ENCODE measurements around the gene RAE1. TPM values are rescaled to one million over a fixed set of nuclear protein-coding genes. Genes with fewer than 3 reads are reported as not detected.

Gene RAE1
- polyA plus RNA-seq, 3 donors = 57.4 to 61.1 (median 58.8) TPM

- DNase-seq = no peak
Observed at GRCh38 chr20:57361517-57361916, 10.5 kb downstream of the RAE1 start.

DNA sequence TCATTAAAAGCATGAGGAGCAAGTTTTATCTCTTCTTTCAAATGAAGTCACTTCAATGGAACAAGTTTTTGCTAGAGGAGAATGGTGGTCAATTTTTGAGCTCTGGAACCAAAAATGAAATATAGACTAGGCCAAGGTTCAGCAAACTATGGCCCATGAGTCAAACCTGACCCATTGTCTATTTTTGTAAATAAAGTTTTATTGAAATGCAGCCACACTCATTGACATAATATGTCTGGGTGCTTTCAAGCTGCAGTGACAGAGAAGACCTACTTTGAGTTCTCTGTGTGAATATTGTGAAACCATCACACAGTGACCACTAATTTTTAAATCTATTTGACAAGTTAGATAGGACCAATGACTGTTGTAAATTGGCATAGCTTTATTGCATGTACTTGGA is 13.4 kb downstream of the RAE1 start:
- no peak for DNase-seq

DNA sequence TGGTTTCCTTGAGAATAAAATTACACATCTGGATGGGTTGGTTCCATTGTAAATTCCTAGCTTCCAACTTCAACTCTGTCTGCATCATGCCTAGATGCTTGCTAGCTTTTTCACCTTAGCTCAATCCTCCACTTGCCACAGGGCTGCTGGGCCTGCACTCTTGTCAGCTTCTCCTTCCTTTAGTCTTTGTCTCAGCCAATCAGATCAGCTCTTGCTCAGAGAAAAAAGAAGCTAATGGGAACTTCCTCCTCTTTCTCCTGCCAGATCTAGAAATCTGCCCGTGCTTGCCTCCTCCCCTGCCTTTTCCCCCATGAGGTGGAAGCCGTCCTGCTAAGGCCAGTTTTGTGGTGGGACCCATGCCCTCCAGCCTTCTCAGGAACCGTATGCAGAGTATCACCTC is 18.5 kb downstream of the RAE1 start:
- no peak for DNase-seq

DNA sequence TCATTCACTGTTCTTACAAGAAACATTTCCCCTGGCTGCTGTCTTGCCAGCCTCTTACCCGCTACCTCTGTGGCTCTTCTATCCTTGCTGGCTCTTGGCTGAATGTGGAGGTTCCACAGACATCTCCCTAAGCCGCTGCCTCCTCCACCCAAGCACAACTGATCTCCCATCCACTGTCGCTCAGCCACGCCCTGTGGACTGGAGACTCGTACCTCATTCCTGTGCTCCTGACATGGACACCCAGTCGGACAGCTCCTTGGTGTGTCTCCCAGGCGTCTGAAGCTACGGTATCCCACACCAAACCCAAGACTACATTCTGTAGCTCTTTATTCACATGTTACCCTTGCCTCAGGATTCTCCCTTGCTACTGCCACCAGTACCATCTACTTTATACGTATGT is 19.3 kb downstream of the RAE1 start:
- DNase-seq = no peak

DNA sequence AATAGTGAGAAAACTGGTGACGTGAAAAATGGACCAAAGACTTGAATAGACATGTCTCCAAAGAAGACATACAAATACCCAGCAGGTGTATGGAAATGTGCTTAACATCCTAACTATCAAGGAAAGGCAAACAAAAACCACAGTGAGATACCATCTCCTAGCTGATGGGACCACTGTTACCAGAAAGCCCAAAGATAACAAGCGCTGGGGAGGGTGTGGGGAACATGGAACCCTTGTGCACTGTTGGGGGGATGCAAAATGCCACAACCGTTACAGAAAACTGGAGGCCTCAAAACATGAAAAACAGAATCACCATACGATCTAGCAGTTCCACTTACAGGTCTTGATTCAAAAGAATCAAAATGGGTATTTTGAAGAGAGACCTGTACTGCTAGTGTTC is 20.3 kb downstream of the RAE1 start:
- no peak for DNase-seq

DNA sequence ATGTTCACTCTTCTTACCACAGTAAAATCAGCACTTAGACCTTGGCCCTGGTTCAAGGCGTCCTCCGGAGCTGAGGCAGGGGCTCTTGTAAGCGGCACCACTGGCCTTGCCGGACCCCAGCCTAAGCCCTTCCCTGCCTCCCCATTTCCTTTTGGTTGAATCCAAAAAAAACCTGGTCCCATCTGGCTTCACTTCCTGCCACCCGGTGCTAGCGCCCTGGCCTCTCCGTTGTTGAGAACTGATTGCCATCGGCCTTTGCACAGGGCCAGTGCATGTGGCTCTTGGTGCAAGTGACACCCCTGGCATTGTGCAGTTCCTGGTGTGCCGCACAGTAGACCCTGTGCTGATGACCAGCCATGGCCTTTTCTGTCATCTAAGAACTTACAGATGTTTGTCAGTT is 21.1 kb downstream of the RAE1 start:
- DNase-seq = no peak

DNA sequence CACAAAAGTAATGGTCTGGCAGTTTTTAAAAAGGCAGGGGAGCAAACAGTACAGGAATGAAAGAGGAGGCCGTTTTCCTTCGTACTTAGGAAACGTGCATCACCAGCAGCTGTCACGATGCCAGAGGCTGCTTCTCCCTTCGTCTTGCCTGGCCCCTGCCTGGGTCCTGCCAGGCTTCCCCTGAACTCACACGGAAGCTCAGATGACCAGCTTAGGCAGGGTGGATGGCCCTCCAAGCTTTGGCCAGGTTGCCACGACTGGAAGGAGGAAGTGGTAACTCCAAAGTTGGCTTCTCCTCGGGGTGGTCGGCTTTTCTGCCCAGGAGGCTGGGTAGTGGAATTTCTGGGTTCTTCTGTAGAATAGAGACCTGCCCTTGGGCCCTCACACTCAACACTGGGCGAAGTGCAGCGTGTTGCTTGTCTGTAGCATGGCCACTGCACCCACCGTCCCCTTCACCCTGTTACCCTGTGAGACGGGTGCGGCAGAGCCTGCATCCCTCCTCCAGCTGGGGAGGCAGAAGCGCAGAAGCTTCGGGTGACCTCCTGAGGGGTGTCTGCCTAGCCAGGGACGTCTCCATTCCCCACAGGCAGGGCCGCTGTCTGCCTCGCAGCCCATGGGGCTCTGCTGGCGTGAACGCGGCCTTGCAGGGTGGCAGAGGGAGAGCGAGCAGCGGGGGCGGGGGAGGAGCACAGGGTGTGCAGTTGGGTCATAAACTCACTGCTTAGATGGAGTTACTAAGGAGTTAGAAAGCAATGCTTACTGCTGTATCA is 21.7 kb downstream of the RAE1 start:
- no peak for DNase-seq

DNA sequence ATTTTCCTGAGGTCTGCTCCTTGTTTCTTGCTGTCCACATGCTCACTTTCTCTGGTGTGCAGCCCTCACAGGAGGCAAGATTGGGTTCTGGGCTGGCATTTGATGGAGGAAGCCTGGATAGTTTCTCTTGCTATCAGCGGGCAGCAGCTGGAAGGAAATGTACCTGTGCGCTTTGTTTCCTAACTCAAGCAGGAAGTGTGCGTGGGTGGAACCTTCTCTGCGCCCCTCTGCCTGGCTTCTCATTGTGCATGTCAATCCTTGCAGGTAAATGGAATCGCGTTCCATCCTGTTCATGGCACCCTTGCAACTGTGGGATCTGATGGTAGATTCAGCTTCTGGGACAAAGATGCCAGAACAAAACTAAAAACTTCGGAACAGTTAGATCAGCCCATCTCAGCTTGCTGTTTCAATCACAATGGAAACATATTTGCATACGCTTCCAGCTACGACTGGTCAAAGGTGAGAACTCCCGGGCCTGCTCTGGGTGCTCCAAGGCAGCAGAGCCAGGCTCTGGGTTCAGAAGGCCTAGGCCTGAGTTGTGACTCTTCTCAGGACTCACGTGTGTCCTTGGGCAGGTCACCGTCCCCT is 23.4 kb downstream of the RAE1 start:
- no peak for DNase-seq

DNA sequence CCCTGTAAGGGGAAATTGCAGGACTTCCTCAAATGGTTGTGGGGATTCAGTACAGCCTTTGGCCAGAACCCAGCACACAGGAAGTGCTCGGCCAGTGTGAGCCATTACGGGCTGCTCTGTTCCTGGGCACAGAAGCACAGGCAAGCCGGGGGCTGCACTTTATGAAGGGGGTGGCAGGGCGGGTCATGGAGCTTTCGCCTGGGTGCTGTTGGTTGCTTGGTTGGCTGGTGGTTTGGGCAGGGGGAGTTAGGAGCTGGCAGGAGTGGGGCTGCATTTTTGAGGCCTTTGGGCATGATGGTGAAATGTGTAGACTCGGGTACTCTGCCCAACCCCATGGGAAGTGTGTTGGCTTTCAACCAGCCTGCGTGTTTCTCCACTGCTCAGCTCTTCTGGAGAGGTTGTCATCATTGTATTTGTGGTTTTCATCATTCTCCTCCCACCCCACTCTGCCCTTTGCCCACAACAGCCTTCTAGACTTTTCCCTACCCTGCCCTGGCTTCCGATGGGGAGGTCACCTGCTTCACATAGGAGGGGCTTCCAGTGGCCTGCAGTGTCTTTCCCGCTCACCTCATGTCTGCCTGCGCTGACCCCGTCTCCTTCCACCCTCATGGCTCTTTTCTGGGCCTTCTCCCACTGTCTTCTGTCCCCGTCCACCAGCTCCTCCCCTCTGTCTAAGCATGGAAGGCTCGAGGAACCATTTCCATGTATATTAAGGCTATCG is 24.0 kb downstream of the RAE1 start:
- DNase-seq = no peak

DNA sequence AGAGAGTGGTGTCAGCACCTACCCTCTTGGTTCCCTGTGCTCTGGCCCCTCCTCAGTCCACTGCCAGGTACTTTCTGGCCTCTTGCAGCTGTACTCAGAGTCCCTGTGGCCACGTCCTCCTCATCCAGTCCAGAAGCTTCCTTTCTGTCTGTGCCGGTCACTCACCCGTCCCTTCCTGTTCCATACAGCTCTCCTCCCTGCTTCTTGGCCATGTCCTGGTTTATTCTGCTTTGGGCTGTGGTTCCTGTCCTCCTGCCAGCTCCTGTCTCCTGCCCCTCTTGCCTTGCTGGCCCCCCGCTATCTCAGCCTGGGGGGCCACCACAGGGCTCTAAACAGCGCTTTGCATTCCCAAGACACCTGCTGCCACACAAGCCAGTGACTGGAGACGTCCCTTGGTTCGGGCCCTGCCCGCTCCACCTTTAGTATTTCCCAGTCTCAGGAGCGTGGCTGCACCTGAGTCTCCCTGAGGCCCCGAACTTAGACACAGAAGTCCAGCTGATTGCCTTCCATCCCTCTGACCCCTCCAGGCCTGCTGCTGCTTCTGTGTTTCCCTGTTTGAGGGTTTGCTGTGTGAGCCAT is 24.7 kb downstream of the RAE1 start:
- DNase-seq = no peak

GRCh38 chr20:57377350-57377749 is 26.3 kb downstream of the RAE1 start:
- no peak for DNase-seq

- no peak for DNase-seq
Observed at GRCh38 chr20:57378107-57378506, 27.1 kb downstream of the RAE1 start.

DNA sequence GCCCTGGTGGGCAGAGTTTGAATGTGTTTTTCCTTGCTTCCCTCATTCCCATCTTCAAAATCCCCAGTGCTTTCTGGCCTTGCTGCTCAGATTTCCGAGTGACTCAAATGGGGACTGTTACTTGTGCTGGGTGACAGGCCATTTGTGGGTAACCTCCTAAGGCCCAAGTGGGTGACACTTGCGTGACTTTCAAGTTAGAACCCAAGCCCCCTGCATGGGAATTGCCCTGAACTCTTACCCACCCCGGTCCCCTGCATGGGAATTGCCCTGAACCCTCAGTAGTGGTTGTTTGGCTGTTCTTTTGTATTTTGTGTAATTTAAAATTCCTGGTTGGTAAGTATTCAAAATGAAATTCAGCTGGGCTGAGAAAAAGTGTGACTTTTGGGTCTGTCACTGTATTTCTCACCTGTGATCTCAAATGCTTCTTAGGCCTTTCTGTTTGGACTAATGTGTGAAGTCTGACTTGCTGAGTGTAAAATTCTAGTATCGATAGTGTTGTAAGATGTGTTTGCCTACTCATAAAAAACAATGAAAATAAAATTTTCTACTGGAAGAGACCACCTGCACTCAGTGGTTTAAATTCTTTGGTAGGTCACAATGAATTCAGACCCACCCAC is 27.7 kb downstream of the RAE1 start:
- DNase-seq = no peak

DNA sequence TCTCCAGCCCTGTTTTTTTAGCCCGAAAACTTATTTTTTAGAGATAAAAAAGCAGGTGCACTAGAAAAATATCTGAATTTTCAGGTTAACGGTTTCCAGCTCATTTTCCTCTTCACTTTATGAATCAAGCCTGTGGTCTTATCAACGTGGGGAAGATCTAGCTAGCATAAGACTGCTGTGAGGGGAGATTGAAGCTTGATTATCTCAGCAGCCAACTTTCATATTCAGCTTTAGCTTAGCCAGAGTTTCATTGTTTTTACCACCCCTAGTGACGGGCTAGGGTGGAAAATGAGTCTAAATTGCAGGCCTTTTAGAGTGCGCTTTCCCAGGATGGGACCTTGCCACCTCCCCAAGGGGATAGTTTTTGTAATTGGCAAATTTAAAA is 28.2 kb downstream of the RAE1 start:
- no peak for DNase-seq

GRCh38 chr20:57380081-57380750 is 29.2 kb downstream of the RAE1 start:
- no peak for DNase-seq

GRCh38 chr20:57381596-57382503 is 30.8 kb downstream of the RAE1 start:
- DNase-seq = no peak

DNA sequence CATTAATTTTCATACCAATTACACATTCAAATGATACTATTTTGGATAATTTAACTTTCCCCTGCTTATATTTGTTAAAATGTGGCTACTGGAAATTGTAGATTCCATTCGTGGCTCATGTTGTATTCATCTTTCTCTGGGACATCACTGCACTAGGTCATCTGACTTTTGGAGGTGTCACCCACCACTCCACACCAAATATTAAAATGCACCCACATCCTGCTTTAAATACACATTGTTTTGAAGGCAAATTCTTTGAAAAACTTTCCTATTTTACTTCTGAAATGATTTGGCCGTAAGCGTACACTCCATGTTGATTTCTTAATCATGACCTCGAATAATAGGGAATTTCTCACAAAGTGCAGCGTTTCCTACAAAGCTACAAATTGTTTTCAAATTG is 31.5 kb downstream of the RAE1 start:
- DNase-seq = no peak

DNA sequence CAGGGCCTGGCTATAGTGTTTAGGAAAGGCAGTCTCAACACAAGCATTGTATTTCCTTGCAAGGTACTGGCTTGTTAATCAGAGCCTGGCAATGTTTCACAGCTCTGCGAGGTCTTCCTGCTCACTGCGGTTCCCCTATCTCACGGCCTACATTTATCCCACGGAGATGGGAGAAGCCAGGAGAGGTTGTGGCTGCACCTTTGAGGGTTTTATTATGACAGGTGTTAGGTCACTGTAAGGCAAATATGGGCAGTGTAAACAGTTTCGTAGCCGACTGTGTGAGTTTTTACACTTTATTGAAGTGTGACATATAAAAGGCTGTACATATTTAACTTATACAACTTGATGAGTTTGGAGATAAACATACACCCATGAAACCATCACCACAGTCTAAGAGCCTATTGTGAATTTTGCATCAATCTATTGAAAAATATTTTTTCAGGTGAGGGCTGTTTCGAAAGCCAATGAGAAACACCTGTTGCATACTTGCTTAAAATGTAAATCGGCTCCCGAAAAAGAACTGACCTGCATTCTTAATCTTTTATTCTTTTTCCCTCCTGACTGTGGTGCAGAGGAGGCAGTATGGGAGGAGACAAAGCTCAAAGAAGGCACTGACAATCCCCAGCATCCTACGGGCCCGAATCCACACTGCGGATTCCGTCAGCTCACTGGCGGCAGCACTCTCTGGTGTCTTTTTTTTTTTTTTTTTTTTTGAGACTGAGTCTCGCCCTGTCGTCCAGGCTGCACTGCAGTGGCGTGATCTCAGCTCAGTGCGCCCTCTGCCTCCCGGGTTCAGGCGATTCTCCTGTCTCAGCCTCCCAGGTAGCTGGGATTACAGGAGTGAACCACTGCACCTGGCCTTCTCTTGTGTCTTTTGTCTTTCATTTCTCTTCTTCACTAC is 32.6 kb downstream of the RAE1 start:
- DNase-seq = no peak

- DNase-seq = no peak
Observed at GRCh38 chr20:57384486-57384885, 33.4 kb downstream of the RAE1 start.

Data from renal pelvis (tissue), 4 donors.